ENCODE results near the gene ENGASE. TPM values are rescaled to one million over a fixed set of nuclear protein-coding genes. Genes with fewer than 3 reads are reported as not detected.

Gene ENGASE
- total and polyA plus RNA-seq, 2 of the 4 experiments (the other 2 are of a cell fraction): 3.9 to 12.1 TPM

DNA sequence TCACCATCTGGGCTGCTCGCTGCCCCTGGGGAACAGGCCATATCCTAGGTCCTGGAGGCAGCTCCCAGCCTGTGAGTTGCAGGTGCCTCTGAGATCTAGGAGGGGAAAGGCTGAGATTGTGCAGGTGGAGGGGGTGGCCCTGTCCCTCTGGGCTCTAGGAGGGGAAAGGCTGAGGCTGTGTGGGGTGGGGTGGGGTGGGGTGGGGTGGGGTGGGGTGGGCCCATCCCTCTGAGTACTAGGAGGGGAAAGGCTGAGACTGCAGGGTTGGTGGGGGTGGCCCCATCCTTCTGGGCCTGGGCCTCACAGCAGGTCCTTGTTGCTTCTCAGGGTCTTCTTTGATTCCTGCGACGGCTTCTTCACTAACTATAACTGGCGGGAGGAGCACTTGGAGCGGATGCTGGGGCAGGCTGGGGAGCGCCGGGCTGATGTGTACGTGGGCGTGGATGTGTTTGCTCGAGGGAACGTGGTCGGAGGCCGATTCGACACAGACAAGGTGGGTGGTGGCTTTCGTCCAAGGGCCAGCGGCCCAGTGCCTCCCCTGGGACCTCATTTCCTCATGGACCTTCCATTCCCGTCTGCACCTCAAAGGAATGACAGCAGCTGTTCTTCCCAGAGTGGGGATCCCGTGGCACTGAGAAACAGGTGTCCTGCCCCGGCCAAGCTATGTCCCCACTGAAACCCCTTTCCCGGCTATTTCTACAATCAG lies 7.1 kb downstream of the ENGASE start:
- TF ChIP-seq ELK1 (IDR thresholded peaks at IDR 0.05; ENCODE audit: borderline replicate concordance, low read depth, low read length) (no peak), SMC3 (IDR thresholded peaks at IDR 0.05; ENCODE audit: low read depth, low read length) (no peak), RFX5 (IDR thresholded peaks at IDR 0.05; ENCODE audit: low read depth, low read length) (no peak), RAD21 (IDR thresholded peaks at IDR 0.05; ENCODE audit: low read length) (no peak), MAZ (IDR thresholded peaks at IDR 0.05; ENCODE audit: borderline replicate concordance, low read depth, low read length) (no peak), CTCF (conservative IDR thresholded peaks at IDR 0.05; ENCODE audit: low read depth, low read length) (no peak), POLR2A (IDR thresholded peaks at IDR 0.05; ENCODE audit: low read depth, low read length) (no peak), MAFK (IDR thresholded peaks at IDR 0.05; ENCODE audit: low read depth, low read length) (no peak), NFE2L2 (IDR thresholded peaks at IDR 0.05; ENCODE audit: low read depth, low read length) (no peak), FOS (IDR thresholded peaks at IDR 0.05; ENCODE audit: low read depth, low read length) (no peak), RCOR1 (IDR thresholded peaks at IDR 0.05; ENCODE audit: insufficient replicate concordance, low read length) (no peak)
- TF ChIP-seq, protein P1, sequence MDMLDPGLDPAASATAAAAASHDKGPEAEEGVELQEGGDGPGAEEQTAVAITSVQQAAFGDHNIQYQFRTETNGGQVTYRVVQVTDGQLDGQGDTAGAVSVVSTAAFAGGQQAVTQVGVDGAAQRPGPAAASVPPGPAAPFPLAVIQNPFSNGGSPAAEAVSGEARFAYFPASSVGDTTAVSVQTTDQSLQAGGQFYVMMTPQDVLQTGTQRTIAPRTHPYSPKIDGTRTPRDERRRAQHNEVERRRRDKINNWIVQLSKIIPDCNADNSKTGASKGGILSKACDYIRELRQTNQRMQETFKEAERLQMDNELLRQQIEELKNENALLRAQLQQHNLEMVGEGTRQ (IDR thresholded peaks at IDR 0.05; ENCODE audit: low read depth, low read length): no peak
- CTCF ChIA-PET: interaction anchor here (1.2 to 1.4 kb wide), 3 partner anchors 8 to 57 kb away, joined by 3 to 5 read pairs (median 3); no protein-coding TSS in a partner anchor
- intact Hi-C loops (cut with micrococcal nuclease): loop anchor here (1.0 kb wide), 2 partner anchors 35 to 62 kb away; no protein-coding TSS in a partner anchor

More for the DNA sequence above, 7.1 kb downstream of the ENGASE start:
- DNase-seq: no peak
- Histone ChIP-seq H3K4me1 (ENCODE audit: control insufficient read depth, insufficient read depth, low read length) (no peaks in the 10 kb centered on the region), H3K79me1 (ENCODE audit: low read depth in 1 of 2, low read length in 2 of 2) (no peaks in the 10 kb centered on the region), H3K18ac (ENCODE audit: low read depth, low read length) (no peak overlapping the region), H3K4me3 (ENCODE audit: insufficient read depth, low read depth, low read length) (no peak overlapping the region), H3K9ac (ENCODE audit: low read depth, low read length) (no peak overlapping the region), H2BK15ac (ENCODE audit: low read depth, low read length) (no peak overlapping the region), H2AK9ac (replicated peaks; ENCODE audit: low read depth, low read length, poor library complexity) (no peak overlapping the region), H3K4me2 (ENCODE audit: low read depth, low read length) (no peak overlapping the region), H3K36me3 (ENCODE audit: control insufficient read depth, insufficient read depth, low read length) (peaks cover 38% of the 10 kb centered on the region), H2BK20ac (ENCODE audit: low read depth, low read length) (no peak overlapping the region), H2BK5ac (ENCODE audit: low read depth, low read length, poor library complexity, severe bottlenecking) (no peak overlapping the region), H3K27ac (ENCODE audit: insufficient read depth, low read length) (no peak overlapping the region), H2BK120ac (ENCODE audit: low read depth, low read length) (no peak overlapping the region), H3K4ac (ENCODE audit: low read depth, low read length) (no peak overlapping the region), H2AFZ (replicated peaks; ENCODE audit: low read length, poor library complexity) (no peak overlapping the region), H4K91ac (ENCODE audit: insufficient read depth, low read depth, low read length) (no peak overlapping the region), H3K14ac (replicated peaks; ENCODE audit: low read depth, low read length) (no peak overlapping the region), H4K8ac (ENCODE audit: low read depth in 2 of 2, low read length in 2 of 2) (no peak overlapping the region), H3K27me3 (ENCODE audit: control insufficient read depth, insufficient read depth, low read length) (no peaks in the 10 kb centered on the region), H3K23ac (ENCODE audit: low read depth, low read length) (no peak overlapping the region), H4K20me1 (ENCODE audit: insufficient read depth, low read length) (0 out of 2 replicates have a peak, but pooled peaks cover 4% of the 10 kb centered on the region), H3K56ac (ENCODE audit: extremely low read depth, insufficient read depth, low read length) (no peak overlapping the region), H4K5ac (ENCODE audit: low read depth, low read length) (no peak overlapping the region), H3K9me3 (ENCODE audit: control insufficient read depth, insufficient read depth, low read length) (no peaks in the 10 kb centered on the region), H2AK5ac (ENCODE audit: low read depth, low read length) (no peak overlapping the region), H3K9me1 (ENCODE audit: insufficient read depth, low read length) (no peaks in the 10 kb centered on the region)
- ATAC-seq (ENCODE audit: low read depth): no peak
- POLR2A ChIA-PET (ENCODE audit: unreplicated experiment): no interaction called here
- in situ Hi-C loops (cut with MboI; ENCODE audit: low sequenced_read_pairs): loop anchor here (5.0 to 25.0 kb wide), 3 partner anchors 59 to 631 kb away; partner anchors contain the start of gene C1QTNF1
- WGBS, 2 experiments (ENCODE audit: extremely low coverage in 2 of 2, insufficient read length in 1 of 2): 97% methylated on average over 7 of the region's 20 CpGs; no CpG with 5 or more reads in 1 of the 2 experiments
- no TSS peak for BruUV-seq (replicated peaks)
- dilution Hi-C loops (cut with HindIII; ENCODE audit: low sequenced_read_pairs, unreplicated experiment): no loop called here
